Activated CD4-positive, CD25-positive, alpha-beta regulatory T cell treated with anti-CD3 and anti-CD28 coated beads, Interleukin-2, amount 50 U/mL, for 16 hours (primary cell): ENCODE measurements around the gene LRRK1.

Source experiments
- DNase-seq: peaks from one replicate; pipeline ENCODE4 v3.0.0-alpha.2; 2020; ENCODE audit warnings: low read depth, low spot score

The LRRK1 gene

DNA sequence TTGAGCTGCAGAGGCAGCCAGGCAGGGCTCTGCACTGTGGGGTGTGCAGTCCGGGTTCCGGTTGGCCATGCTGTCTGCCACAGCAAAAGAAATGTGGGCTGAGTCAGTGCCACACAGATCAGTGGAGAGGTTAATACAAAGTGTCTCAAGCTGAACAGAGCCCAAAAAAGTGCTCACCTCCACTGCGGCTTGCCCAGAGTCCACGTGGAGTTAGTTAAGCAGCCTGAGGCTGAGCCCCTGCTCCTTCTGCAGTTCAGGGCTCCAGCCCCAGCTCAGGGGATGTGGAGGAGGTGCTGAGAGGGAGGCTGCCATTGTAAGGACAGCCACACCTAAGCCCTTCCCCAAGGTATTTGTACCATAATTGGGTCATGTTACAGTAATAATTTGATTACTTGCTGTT is 85.3 kb downstream of the LRRK1 start:
- DNase-seq, result no peak

DNA sequence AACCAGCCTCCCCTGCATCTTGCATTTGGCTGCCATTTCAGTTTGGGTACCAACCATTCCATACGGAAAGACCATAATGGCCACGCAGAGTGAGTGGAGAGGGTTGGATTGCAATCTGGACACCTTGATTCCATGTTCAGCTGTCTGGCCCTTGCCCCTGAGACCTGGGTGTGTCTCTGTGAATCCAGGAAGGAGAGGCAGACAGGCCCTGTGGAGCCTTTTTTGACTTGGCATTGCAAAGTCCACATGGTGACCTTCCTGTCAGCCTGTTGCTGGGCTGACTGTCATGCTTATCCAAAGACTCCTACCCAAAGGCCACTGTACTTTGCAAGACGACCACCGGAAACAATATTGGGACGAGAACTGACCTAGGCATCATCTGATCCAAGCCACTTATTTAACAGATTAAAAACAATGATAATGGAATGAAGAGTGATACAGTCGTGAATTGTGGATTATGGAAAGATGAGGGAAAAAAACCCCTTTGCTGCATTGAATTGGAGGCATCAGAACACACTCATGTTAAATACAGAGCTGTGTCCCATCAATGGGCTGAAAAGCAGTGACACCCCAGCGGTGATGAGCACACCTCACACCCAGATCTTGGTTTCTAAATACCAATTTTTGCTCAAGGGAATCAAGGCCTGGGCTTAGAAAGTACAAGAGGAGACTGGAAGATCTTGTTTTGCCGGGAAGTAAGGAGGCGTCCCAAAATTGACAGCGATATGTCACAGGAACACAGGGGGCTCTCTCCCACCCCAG is 86.0 kb downstream of the LRRK1 start:
- no peak for DNase-seq

DNA sequence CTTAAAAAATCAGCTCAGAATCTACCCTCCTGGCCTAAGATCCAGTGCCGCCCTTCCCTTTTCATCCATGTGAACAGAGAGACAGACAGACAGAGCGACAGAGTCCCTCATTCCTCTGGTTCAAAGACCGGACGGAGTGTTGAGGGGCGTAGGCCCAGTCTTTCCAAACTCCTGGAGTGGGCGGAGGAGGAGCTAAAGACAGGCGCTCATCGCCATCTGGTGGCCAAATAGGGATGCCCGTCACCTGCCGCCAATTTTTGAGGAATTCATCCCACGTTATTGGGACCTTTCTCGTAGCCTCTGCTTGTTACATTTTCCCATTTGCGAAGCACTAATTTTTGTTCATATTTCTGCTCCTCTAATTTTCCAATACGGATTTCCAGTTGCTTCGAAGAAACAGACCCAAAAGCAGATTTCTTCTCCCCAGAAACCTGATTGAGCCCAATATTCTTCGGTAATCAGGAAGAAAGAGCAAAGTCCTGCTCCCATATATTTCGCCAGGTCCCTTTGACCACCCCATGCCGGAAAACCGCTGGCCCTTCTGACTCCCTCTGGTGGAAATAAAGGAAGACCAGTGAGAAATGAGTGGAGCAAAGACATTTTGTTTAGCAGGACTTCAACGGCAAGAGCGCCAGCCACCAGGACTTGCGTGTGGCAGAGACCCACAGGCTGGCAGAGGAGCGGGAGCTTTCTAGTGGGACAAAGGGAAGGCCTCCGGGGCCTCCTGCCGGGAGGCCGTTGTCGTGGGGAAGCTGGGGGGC is 88.0 kb downstream of the LRRK1 start:
- peak; percentile 36 for DNase-seq

DNA sequence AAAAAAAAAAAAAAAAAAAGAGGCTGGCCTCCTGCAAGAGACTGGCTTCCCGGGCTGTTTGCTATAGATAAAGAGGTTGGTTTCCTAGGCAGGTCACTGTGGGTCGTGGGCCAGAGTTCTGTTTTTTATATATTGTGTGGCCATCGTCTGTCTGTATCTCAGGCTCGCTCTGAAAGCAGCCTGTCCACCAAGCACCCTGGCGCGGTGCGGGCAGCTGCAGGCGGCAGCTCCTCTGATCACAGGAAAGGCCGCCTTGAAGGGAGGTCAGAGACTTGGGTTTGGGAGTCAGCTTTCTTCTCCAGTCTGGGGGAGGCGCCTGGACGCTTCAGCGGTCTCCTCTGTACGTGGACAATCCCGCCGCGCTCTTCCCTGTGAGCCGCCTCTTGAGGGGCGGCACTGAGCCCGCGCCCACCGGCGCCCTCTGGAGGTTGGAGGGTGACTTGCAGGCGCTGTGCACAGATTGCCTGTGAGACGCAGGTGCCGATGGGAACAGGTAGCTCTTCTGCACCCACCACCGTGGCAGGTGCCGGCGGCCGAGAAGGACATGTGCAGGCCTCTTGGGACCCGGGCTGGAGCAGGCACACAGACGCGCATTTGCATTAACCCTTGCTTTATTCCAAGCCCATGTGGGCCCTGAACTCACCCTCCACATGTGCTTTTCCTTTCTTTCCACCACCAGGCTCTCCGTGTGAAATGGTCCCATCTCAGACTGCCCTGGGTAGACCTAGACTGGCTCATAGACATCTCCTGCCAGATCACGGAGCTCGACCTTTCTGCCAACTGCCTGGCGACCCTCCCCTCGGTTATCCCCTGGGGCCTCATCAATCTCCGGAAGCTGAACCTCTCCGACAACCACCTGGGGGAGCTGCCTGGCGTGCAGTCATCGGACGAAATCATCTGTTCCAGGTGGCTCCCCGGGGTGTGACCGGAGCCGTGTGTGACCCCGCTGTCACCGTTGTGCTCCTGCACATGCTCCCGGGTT is 89.3 kb downstream of the LRRK1 start:
- peak; percentile 64 for DNase-seq

DNA sequence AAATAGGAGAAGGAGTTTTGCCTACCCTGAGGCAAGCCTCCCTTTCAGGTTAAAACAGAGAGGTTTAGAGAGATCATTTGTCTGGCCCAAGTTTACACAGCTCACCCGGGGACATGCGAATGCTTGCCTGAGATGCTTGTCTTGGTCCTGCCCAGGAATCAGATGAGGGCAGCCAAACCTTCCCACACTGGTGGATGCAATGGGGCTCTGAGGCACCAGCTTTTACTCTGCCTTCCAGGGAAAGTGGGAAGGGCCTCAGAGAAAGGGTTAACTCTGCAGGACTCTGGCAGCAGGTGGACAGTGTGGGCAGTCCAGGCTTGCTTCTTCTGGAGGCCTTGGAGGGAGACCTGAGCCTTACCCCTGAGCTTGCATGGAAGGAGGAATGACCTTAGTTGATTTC is 90.0 kb downstream of the LRRK1 start:
- no peak for DNase-seq

DNA sequence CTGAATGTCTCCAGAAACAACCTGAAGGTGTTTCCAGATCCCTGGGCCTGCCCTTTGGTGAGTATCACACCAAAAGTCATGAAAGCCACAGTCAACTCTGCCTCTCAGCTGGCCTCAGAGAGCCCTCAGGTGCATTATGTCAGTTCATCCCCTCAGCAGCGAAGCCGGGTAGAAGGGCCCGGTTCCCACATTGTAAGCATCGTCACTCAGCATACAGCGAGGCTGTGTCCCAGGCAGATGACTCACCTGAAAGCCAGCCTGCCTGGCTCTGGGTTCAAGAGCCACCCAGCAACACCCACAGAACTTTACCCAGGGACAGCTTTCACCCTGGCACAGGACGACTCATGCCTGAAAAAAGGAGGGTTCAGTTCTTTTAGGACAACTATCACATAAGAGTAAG is 91.6 kb downstream of the LRRK1 start:
- DNase-seq, result no peak

DNA sequence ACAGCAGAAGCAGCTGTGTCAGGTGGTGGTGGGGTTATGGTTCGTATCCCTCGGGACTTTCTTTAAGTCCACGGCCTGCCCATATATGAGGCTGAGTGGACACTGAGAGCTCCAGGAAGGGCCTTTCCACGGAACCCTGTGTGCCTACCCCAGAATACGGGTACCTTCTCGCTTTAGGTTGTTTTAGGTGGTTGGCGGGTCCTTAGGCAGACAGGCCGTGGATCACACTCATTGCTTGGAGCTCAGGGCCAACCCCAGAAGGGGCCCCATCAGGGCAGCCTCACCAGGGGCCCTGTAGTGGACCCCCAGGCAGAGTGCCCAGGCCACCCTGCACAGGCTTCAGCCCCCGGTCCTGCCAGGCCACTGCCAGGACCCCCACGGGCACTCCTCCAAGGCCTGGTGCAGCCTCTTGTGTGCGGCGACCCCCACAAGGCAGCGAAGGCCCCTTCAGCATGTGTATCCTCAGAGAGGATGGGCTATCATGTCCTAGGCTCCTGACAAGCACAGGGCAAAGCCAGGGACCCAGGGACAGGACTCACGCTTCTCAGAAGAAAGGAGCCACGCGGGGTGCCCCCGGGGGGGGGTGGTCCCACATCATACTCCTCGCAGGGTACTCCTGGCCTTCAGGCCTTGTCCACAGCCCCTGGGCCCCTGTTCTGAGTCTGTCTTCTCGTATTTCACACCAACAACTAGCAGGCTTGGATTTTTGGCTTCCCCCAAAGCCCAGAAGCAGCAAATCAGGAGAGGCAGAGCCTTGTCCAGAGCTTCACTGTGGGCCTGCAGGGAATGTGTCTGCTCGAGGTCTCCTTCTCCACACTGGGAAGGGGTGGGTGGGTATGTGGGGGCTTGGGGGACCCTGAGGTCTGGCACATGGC is 93.4 kb downstream of the LRRK1 start:
- no peak for DNase-seq

DNA sequence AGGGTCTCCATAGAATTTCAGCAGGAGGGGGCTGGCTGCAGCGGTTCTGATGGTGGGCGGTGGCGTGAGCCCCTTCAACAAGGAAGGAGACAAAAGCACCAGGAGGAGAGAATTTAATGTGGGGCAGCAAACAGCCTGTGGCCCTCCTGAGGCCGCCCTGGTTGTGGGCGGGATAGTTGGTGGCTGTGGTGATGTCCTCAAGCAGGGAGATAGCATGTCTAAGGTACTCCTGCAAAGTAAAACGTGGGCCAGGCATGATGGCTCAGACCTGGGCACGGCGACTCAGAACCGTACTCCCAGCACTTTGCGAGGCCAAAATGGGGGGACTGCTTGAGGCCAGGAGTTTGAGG is 94.0 kb downstream of the LRRK1 start:
- DNase-seq, result no peak

DNA sequence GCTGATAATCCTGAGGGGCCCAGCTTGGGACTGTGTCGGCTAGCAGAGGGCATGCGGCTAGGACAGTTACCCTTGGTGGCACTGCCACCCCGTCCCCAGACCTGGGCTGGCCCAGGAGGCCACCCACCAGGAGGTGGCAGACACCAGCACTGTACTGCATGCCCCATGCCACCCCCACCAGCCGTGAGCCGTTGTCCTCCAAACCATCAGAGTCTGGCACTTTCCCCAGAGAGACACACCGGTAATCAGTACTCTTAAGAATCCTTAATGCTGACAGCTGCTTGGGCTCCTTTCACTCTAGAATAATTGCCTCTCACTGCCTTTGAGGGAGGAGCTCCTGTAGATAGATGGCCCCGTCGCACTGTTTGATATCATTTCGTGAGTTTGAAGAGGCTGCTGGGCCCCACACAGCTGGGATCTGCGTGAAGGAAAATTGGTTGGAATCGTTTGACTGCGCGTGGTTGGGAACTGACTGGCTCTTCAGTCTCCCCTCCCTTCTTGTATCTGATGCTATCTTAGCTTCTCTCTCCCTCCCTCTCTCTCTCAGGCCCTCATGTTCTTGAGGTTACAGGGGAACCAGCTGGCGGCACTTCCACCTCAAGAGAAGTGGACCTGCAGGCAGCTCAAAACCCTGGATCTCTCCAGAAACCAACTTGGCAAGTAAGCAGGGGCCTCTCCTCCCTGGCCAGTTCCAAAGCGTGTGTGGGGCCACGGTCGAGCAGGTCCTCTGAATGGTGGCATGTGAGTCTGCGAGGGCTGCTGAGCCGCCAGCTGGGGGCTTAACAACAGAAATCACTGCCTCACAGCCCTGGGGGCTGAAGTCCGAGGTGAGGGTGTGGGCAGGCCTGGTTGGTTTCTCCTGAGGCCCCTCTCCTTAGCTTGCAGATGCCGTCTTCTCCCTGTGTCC is 94.9 kb downstream of the LRRK1 start:
- no peak for DNase-seq

DNA sequence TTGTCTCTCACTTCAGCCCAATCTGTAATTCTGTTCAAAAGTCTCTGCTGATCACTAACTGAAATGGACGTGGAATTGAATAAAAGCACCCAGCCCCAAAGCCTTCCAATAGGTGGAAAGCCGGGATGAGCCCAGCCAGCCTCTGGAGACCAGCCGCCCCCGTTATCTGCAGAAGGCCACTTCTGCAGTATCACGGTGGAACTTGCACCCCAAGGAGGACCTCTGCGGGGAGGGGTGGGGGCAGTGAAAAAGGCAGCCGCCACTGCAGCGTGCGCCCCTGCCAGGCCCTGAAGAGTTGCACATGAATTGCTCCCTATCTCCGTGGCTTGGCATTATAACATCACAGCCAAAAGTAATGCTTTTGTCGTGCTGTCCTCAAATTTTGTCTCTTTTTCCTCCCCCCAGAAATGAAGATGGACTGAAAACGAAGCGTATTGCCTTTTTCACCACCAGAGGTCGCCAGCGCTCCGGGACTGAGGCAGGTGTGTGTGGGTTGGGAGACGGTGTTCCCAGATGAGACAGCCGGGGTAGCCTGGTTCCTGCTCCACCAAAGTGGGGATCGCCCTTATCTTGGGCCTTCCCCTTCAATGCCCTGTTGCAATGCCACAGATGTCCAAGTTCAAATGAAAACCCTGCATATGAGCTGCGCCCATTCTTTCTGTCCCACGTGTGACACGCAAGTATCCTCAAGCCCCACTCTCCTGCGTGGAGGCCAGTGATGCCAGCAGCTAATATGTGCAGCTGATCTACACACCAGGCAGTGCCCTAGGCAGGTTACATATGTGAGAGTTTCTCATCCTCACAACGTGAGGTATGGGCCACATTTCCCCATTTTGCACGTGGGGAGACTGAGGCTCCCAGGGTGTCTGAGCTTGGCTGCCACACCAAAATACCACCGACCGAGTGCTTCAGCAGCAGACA is 96.0 kb downstream of the LRRK1 start:
- DNase-seq, result peak; percentile 47

DNA sequence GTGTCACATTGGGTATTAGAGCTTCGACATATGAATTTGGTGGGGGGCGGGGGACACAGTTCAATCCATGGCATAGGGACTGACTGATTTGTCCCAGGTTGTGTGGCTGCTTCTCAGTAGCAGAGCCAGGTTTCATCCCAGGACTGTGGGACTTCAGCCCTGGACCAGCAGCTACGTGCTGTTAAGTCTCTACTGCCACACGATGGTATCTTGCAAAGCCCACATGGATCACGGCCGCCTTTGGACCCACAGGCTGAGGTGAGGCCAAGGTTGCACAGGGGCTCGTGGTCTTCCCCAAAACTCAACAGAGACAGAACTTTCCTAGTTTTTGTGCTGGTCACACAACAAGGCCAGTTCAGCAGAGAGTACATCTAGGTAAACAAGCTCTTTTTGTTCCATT is 97.4 kb downstream of the LRRK1 start:
- no peak for DNase-seq

DNA sequence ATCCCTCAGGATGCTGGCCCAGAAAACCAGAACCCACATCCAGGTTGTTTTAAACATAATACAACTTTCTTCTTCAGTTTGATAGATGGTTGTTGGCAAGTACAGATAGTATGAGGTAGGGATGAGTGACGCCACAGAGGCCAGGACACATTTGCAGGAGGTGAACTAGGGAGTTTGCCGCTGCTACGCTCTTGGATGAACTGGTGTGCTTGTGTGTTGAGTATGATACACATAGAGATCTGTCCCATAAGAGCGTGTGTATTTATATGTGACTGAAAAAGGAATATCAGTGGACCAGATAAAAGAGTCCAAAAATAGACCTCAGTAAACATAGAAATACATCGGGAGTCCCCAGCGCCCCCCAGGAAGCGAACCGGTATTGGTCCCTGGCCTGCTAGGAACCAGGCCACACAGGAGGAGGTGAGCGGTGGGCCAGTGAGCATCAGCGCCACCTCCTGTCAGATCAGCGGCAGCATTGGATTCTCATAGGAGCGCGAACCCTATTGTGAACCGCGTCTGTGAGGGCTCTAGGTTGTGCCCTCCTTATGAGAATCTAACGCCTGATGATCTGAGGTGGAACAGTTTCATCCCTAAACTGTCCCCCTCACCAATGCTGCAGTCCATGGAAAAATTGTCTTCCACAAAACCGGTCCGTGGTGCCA is 98.1 kb downstream of the LRRK1 start:
- no peak for DNase-seq

DNA sequence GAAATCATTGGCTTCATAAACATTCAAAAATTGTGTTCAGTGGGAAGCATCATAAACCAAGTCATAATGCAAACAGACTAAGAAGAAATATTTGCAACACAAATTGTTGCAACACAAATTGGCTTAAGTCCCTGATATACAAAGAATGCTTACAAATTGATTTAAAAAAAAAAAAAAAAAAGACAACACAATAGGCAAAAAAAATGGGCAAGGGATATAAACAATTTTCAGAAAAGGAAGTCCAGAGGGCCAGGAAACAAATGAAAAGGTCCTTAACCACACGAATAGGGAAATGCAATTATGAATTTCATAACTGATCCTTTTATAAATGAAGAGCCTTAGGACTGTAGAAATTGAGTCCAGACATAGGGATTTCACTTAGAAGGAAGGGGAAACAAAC is 98.9 kb downstream of the LRRK1 start:
- no peak for DNase-seq

DNA sequence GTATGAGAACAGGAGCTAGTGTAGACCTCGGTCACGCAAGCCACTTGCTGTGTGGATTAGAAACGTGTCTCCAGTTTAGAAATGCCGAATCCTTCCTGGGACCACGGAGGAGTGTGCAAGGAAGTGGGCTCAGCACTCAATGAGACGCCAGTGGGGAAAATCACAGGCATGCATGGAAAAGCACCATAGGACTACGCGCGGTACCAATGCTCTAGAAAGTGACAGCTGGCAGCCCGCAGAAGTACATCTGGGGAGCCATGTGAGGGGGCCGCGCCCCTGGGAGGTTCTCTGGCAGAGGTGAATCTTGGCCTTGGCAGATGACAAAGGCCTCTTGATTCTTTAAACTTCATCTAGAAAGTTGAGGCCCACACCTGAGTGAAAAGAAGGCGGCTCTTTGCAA is 99.3 kb downstream of the LRRK1 start:
- no peak for DNase-seq

DNA sequence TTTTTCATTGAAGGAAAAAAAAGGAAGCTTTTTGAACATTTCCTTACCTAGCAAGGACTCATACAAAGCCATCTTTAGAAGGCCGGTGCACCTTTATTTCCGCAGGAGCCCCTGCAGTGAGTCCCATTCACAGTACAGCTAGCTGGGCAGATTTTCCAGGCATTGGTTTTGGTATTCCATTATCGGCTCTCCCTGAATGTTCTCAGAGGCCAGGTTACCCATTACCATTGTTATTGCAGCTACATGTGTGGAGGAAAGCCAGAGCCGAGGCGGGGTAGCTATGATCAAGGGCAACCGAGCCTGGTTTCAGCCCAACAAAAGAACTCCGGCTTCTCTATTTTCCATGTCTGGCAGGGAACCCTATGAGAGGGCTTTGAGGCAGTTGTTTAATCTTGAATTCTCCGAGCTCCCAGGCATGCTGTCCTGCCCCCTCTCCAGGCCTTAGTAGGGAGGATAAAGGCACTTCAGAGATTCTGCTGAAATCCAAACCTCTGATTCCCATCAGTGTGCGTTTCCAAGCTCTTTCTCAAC is 100.3 kb downstream of the LRRK1 start:
- no peak for DNase-seq

DNA sequence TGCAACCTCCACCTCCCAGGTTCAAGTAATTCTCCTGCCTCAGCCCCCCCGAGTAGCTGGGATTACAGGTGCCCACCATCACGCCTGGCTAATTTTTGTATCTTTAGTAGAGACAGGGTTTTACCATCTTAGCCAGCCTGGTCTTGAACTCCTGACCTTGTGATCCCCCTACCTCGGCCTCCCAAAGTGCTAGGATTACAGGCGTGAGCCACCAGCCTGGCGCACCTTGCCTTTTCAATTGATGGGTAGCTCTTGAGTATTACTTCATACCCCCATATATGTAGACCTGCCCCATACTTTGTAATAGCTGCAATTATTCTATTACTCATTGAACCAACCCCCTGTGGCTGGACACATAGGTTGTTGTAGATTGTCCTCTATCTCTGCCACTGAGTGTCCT is 101.3 kb downstream of the LRRK1 start:
- DNase-seq, result no peak

DNA sequence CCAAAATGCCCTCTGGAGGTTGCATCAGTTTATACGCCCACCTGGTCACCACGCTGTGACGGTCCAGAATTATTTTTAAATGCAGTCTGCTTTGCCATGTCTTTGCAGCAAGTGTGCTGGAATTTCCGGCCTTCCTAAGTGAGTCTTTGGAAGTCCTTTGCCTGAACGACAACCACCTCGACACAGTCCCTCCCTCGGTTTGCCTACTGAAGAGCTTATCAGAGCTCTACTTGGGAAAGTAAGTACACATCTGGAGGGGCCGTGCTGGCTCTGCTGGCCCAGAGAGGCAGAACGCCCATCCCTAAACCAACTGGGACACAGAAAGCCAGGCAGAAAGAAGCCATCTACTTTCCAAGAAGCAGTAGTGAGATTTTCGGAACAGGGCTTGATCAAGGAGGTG is 101.8 kb downstream of the LRRK1 start:
- no peak for DNase-seq

DNA sequence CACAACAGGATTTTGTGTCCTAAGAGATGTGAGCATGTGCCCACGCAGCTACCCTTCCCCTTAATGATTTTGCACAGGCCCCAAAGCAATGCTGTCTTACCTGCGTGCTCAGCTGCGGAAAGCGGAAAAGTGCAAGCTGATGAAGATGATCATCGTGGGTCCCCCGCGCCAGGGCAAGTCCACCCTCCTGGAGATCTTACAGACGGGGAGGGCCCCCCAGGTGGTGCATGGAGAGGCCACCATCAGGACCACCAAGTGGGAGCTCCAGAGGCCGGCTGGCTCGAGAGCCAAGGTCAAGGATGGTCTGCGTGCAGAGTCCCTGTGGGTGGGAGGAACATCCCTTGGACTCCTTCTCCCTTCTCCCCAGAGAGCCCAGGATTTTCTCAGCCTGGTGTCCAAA is 103.1 kb downstream of the LRRK1 start:
- DNase-seq, result no peak
